ENCODE measurements around the gene PPM1N. TPM values are rescaled to one million over a fixed set of nuclear protein-coding genes. Genes with fewer than 3 reads are reported as not detected.
A peak's percentile ranks its signal among the peaks of the same experiment; 100 is the strongest.

PPM1N gene
- total RNA-seq, 1 donor from 2014 or later, result 0.62 TPM

DNA sequence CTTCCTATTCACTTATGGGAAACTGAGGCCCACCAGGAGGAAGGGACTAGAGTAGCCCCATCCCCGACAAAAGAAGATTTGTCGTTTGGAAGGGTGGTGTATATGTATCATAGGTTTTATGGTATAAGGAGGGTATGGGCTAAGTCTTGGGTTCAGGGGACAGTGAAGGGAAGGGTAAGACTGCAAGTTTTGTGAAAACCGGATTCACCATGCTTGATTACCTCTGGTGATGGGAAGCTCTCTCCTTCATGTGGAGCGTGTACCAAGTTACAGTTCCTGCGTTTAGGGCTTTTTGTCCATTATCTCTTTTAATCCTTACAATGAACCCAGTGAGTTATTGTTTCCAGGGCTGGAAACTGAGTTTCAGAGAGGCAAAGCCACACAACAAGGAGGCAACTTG lies 12.8 kb downstream of the PPM1N start:
- Mint-ChIP-seq H3K4me3 (ENCODE audit: unreplicated experiment) (no peak overlapping the region), H3K4me1 (ENCODE audit: unreplicated experiment) (peaks cover 42% of the 10 kb centered on the region), H3K27ac (ENCODE audit: unreplicated experiment) (peak overlapping the region; percentile 54), H3K9me3 (ENCODE audit: unreplicated experiment) (no peaks in the 10 kb centered on the region), H3K36me3 (ENCODE audit: unreplicated experiment) (no peaks in the 10 kb centered on the region), H3K27me3 (ENCODE audit: unreplicated experiment) (no peaks in the 10 kb centered on the region)
- TF ChIP-seq, protein P1, sequence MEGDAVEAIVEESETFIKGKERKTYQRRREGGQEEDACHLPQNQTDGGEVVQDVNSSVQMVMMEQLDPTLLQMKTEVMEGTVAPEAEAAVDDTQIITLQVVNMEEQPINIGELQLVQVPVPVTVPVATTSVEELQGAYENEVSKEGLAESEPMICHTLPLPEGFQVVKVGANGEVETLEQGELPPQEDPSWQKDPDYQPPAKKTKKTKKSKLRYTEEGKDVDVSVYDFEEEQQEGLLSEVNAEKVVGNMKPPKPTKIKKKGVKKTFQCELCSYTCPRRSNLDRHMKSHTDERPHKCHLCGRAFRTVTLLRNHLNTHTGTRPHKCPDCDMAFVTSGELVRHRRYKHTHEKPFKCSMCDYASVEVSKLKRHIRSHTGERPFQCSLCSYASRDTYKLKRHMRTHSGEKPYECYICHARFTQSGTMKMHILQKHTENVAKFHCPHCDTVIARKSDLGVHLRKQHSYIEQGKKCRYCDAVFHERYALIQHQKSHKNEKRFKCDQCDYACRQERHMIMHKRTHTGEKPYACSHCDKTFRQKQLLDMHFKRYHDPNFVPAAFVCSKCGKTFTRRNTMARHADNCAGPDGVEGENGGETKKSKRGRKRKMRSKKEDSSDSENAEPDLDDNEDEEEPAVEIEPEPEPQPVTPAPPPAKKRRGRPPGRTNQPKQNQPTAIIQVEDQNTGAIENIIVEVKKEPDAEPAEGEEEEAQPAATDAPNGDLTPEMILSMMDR (IDR thresholded peaks at IDR 0.05), result no peak
- no peak for DNase-seq (ENCODE audit: extremely low spot score, unreplicated experiment)

DNA sequence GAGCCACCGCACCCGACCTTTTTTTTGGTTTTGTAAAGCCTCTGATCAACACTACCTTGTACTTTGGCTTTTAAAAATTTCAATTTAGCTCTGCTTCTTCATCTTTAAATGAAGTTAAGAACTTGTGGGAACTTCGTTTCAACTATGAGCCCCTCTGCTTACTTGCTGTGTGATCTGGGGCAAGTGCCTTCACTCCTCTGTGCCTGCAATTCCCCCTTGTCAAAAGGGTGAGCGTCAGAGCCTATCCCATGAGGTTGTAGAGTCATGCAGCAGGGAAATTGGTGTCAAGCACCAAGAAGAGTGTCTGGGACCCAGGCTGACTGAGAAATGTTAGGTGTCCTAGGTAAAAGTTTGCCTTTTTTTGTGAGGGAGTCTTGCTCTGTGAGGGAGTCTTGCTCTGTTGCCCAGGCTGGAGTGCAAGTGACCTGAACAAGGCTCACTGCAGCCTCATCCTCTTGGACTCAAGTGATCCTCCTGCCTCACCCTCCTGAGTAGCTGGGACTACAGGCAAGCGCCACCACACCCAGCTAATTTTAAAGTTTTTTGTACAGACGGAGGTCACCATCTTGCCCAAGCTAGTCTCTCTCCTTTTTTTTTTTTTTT lies 14.7 kb downstream of the PPM1N start:
- Mint-ChIP-seq H3K36me3 (ENCODE audit: unreplicated experiment) (peaks cover 6% of the 10 kb centered on the region), H3K27me3 (ENCODE audit: unreplicated experiment) (no peaks in the 10 kb centered on the region), H3K9me3 (ENCODE audit: unreplicated experiment) (no peaks in the 10 kb centered on the region), H3K4me1 (ENCODE audit: unreplicated experiment) (peaks cover 41% of the 10 kb centered on the region), H3K4me3 (ENCODE audit: unreplicated experiment) (no peak overlapping the region), H3K27ac (ENCODE audit: unreplicated experiment) (no peak overlapping the region)
- TF ChIP-seq, protein P1 (IDR thresholded peaks at IDR 0.05), result no peak
- no peak for DNase-seq (ENCODE audit: extremely low spot score, unreplicated experiment)

DNA sequence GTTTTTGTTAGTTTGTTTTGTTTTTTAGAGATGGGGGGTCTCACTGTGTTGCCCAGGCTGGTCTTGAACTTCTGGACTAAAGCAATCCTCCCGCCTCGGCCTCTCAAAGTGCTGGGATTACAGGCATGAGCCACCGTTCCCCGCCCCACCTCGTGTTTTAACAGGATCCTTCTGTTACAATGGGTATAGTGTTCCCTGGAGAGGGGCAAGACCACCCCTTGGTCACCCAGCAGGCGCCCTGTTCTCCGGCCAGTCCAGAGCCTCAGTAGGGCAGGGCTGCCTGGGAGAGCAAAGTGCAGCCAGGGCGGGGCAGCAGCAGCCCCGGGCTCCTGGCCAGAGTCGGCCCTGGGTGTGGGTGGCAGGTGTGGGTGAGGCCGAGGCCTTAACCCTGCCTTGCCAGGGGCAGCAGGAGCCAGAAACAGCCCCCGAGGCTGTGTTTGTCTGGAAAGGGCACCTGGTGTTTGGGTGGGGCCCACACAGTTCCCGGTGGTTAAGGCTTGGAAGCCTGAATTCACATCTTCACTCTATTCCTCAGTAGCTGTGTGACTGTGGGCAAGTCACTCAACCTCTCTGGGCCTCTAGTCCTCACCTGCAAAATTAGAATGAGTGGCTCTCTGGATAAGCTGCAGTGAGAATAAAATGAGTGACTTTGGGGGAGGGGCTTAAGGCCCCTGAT lies 16.3 kb downstream of the PPM1N start:
- TF ChIP-seq, protein P1 (IDR thresholded peaks at IDR 0.05), result no peak
- Mint-ChIP-seq H3K4me3 (ENCODE audit: unreplicated experiment) (no peak overlapping the region), H3K4me1 (ENCODE audit: unreplicated experiment) (peaks cover 34% of the 10 kb centered on the region), H3K27me3 (ENCODE audit: unreplicated experiment) (no peaks in the 10 kb centered on the region), H3K9me3 (ENCODE audit: unreplicated experiment) (no peaks in the 10 kb centered on the region), H3K27ac (ENCODE audit: unreplicated experiment) (peak overlapping the region; percentile 65), H3K36me3 (ENCODE audit: unreplicated experiment) (peaks cover 10% of the 10 kb centered on the region)
- no peak for DNase-seq (ENCODE audit: extremely low spot score, unreplicated experiment)

DNA sequence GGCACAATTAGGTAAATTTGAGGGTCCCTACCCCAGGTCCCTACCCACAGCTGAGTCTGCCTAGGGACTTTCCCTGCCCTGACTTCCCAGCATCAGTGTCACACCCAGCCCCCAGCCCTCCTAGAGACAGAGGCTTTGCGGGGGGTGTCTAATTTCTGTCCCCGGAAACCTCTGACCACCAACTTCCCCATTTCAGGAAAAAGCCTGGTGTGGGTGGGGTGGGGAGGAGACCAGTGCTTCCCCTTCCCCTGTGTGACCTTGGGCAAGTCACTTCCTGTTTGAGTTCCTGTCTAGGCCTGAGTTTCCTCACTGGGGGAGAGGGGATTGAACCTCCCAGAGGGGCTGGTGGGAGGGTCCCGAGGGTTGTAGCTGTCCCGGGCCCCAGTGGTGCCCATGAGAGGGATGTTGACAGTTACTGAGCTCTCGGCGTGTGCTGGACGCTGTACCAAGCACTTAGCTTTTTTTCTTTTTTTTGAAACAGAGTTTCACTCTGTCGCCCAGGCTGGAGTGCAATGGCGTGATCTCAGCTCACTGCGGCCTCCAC lies 16.9 kb downstream of the PPM1N start:
- Mint-ChIP-seq H3K27ac (ENCODE audit: unreplicated experiment) (peak overlapping the region; percentile 50), H3K4me1 (ENCODE audit: unreplicated experiment) (peaks cover 28% of the 10 kb centered on the region), H3K4me3 (ENCODE audit: unreplicated experiment) (no peak overlapping the region), H3K36me3 (ENCODE audit: unreplicated experiment) (peaks cover 14% of the 10 kb centered on the region), H3K9me3 (ENCODE audit: unreplicated experiment) (no peaks in the 10 kb centered on the region), H3K27me3 (ENCODE audit: unreplicated experiment) (no peaks in the 10 kb centered on the region)
- DNase-seq (ENCODE audit: extremely low spot score, unreplicated experiment), result no peak
- TF ChIP-seq, protein P1 (IDR thresholded peaks at IDR 0.05), result no peak

DNA sequence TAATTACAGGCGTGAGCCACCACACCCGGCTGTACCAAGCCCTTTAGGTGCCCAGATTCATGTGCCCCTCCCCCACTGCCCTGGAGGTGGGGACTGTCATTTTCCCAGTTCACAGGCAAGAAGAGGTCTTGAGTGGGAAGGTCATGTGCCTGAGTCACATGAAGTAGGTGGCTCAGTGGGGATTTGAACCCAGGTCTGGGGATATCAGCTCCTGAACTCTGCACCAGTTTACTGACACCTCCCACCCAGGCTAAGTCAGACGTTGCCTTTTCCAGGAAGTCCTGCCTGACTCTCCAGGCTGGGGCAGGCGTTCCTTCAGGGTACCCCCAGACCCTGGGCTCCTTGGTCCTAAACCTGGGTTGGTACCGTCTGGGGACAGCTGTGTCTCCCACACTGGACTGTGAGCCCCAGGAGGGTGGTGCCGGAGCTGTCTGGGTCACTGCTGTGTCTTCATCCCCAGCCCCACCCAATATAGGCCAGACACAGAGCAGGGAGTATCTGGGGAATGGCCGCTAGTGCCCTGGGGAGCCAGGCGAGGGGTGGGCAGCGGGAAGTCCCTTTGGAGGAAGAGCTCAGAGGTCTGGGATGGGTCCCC lies 17.7 kb downstream of the PPM1N start:
- Mint-ChIP-seq H3K4me3 (ENCODE audit: unreplicated experiment) (no peak overlapping the region), H3K27ac (ENCODE audit: unreplicated experiment) (peak overlapping the region; percentile 50), H3K27me3 (ENCODE audit: unreplicated experiment) (no peaks in the 10 kb centered on the region), H3K9me3 (ENCODE audit: unreplicated experiment) (no peaks in the 10 kb centered on the region), H3K36me3 (ENCODE audit: unreplicated experiment) (peaks cover 17% of the 10 kb centered on the region), H3K4me1 (ENCODE audit: unreplicated experiment) (peaks cover 25% of the 10 kb centered on the region)
- DNase-seq (ENCODE audit: extremely low spot score, unreplicated experiment), result no peak
- TF ChIP-seq, protein P1 (IDR thresholded peaks at IDR 0.05), result no peak

Data from osteocyte (in vitro differentiated cells).